ENCODE results near the gene C9orf40.
A peak's percentile ranks its signal among the peaks of the same experiment; 100 is the strongest.

The C9orf40 gene, protein sequence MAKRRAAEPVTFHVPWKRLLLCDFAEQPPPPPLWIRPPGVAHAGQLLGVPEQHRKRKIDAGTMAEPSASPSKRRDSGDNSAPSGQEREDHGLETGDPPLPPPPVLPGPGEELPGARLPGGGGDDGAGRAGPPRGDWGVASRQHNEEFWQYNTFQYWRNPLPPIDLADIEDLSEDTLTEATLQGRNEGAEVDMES

DNA sequence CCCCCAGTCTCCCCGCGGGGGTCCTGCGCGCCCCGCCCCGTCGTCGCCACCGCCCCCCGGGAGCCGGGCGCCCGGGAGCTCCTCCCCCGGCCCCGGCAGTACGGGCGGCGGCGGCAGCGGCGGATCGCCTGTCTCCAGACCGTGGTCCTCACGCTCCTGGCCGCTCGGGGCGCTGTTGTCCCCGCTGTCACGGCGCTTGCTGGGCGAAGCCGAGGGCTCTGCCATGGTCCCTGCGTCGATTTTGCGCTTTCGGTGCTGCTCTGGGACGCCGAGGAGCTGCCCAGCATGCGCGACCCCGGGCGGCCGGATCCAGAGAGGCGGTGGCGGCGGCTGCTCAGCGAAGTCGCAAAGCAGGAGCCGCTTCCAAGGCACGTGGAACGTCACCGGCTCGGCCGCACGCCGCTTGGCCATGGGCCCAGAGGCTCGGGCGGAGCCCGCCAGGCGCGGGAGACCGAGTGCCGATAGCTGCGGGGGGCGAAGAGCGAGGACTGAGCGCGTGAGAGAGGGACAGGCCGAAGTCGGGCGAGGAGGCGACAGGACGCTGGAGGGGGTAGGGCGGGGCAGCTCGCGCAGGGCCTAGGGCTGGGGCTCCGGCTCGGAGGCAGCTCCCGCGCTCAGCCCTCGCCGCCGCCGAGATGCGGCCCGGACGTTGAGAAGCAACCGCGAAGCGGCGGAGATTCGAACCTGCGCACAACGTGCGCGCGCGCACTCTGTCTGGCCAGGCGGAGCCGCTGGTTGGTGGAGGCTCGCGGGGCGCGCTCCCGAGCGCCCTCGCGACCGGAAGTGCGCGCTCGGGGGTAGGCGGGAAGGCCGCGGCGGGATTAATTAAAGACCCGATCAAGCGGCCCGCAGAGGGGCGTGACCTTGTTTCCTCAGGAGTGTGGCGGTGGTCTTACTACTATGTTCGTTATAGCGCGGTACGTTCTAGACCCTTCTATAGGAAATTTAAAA lies at the start of gene C9orf40:
C9orf40 (minus strand) TSS at position 712 of the 951 bp plus-strand sequence; CDS start at position 411, 301 bp downstream.
- DNase-seq (ENCODE audit: extremely low spot score, insufficient read length, low read depth) (peak; percentile 77), FAIRE-seq (peak; percentile 86)

DNA sequence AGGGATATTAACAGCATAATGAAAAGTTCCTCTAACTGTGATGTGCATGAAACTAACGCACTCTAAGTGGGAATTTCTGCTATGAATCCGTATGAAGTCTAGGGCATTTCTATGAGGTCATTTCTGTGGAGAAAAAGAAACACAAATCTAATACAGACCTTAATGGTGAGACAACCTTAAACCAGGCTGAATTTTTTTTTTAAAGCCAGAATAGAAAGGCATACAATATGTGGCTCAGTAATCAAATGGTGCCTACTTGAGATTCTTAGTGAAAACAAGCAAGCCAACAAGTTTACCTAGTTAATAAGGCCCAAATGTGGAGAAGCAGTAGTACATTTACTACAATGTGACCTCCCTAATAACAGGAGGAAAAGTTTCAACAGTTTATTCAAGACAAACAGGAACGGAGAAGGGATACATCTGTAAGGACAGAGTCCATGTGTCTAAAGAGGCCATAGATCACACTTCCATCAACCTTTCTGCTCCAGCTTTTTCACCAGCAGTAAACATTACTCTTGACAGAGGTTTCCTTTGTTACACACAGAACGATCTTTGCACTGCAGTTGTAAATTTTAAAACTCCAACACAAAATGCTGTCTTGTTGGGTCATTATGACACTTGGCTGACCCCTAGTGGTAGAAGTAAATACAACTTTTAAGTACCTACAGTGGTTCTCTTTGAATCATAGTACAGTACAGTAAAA lies 49.2 kb upstream of the C9orf40 start:
- no peak for DNase-seq (ENCODE audit: extremely low spot score, insufficient read length, low read depth)
- FAIRE-seq = peak; percentile 83

DNA sequence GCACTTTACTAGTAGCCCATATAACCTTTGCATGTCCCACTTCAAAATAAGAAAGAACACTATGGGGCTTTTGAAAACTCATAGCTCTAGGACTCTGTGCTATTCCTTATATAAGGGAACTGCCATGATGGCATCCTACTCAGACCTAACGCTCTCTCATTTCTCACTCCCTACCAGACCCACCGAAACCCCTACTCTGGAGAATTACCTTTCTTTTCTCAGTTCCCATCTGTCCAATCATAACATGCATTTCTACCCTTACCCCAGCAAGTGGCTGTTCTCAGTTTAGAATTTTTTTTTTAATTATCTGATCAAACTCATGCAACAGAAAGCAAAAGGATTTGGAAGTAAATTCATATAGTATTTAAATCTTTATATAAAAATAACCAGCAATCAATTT lies 48.1 kb upstream of the C9orf40 start:
- peak; percentile 42 for FAIRE-seq
- DNase-seq (ENCODE audit: extremely low spot score, insufficient read length, low read depth) = no peak

DNA sequence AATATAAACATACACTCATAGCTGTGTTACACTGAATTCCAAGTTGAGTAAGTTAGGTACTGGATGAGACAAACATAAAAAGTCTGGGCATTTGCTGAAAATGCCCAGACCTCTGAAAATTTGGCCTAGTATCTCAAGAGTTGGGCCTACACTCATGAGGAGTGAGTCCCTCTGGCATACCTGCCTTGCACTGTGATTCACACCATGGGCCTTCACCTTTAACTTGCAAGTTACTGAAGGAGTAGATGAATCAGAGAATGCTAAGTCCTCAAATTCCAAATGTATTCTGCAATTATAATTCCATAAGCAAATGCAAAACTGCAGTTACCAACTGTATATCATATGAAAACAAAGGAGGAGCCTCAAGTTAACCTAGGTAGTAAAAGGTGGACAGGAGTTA lies 32.3 kb upstream of the C9orf40 start:
- FAIRE-seq (no peak), DNase-seq (ENCODE audit: extremely low spot score, insufficient read length, low read depth) (no peak)

DNA sequence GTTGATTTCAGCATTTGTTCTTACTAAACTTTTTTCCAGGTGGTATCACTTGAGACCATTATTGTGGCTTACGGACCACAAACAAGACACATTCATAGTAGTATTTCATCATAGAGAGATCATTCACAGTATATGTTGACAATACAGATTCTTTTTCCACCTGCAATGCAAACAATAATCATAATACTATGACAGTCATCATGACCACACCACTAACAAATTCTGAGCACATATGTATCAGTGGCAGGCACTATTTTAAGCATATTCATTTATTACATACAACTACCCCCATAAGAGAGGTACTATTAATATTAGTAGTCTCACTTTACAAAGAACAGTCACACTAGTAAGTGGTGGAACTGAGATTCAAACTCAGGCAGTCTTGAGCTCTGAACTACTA lies 31.0 kb upstream of the C9orf40 start:
- no peak for FAIRE-seq
- DNase-seq (ENCODE audit: extremely low spot score, insufficient read length, low read depth) = no peak

DNA sequence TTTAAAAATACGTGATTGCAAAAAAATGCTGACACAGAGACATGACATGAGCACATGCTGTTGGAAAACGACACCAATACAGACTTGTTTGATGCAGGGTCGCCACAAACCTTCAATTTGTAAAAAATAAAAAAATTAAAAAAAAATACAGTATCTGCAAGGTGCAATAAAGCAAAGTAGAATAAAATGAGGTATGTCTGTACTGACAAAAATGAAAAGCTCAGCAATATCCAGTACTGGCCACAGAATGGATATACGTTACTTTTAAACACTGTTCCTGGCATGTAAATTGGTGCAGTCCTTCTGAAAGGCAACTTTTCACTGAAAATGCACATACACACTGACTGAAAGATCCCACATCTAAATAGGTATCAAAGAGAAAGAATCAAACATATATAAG lies 27.1 kb upstream of the C9orf40 start:
- DNase-seq (ENCODE audit: extremely low spot score, insufficient read length, low read depth) (no peak), FAIRE-seq (no peak)

DNA sequence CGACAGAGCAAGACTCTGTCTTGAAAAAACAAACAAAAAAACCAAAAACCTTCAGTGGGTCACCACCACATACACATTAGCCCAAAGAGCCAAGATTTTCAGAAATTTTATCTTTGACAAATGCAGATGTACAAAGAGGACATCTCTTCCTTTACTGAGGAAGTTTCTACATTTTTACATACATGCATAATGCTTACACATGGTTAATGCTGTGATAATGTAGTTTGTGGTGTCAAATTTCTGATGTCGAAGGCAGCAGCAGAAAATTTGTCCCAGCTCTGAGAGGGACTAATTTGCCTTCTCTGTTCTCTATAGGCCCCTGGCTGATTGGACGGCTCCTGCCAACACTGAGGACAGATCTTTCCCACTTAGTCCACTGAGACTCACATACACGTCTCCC lies 24.6 kb upstream of the C9orf40 start:
- FAIRE-seq = no peak
- DNase-seq (ENCODE audit: extremely low spot score, insufficient read length, low read depth) = no peak

DNA sequence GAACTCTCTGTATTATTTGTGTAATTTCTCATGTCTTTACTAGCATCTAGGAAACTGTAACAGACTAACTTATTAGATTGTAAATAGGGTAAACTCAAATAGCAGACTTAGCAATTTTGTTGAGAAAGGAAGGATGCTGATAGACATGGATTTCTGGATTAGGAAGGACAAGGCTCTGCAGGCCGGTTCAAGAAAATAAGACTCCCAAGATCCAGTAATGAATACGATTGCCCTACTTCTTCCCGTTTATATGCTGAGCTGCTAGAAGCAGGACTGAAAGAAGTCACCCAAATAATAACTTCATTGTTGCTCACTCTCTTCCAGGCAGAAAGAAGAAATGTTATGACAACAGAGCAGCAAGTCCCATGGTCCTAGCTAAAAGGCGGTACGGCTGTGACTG lies 22.8 kb upstream of the C9orf40 start:
- FAIRE-seq = no peak
- no peak for DNase-seq (ENCODE audit: extremely low spot score, insufficient read length, low read depth)

DNA sequence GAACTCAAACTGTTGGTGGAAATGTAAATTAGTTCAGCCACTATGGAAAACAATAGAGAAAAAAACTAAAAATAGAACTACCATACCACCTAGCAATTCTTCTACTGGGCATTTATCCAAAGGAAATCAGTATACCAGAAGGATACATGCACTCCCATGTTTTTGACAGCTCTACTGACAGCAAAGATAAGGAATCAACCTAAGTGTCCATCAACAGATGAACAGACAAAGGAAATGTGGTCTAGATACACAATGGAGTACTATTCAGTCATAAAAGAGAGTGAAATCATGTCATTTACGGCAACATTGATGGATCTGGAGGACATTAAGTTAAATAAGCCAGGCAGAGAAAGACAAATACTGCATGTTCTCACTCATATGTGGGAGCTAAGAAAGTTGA lies 21.8 kb upstream of the C9orf40 start:
- FAIRE-seq (no peak), DNase-seq (ENCODE audit: extremely low spot score, insufficient read length, low read depth) (no peak)

DNA sequence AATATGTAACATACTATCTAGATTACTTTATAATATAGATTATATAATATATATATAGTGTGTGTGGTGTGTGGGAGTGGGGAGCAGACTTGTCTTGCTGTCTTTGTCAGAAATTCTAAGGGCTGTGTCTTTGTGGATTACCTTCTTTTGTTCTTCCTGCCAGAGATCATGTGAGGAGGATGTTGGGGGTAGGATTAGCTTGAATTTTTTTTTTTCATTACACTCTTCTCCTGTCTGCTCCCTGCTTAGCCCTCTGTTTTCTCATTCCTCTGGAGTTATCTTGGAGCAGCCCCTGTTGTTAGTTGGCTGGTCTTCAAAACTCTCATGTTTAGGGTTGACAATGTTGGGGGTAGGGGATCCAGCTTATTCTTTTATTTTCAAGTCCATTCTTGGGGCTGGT lies 21.0 kb upstream of the C9orf40 start:
- DNase-seq (ENCODE audit: extremely low spot score, insufficient read length, low read depth) = no peak
- FAIRE-seq = no peak

DNA sequence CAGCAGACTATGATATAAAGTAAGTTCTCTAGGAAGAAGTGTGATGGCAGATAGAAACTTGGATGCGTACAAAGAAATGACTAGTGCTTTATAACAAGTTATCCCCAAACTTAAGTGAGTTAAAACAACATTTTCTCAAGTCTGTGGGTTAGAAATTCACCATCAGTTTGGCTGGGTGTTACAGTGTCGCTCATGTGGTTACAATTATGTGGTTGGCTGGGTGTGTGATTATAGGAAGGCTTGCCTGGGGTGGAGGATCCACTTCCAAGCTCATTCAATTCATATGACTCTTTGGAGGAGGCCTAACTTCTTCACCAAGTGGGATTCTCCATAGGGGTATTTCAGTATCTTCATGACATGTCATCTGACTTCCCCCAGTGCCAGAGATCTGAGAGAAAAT lies 10.3 kb upstream of the C9orf40 start:
- no peak for DNase-seq (ENCODE audit: extremely low spot score, insufficient read length, low read depth)
- no peak for FAIRE-seq

DNA sequence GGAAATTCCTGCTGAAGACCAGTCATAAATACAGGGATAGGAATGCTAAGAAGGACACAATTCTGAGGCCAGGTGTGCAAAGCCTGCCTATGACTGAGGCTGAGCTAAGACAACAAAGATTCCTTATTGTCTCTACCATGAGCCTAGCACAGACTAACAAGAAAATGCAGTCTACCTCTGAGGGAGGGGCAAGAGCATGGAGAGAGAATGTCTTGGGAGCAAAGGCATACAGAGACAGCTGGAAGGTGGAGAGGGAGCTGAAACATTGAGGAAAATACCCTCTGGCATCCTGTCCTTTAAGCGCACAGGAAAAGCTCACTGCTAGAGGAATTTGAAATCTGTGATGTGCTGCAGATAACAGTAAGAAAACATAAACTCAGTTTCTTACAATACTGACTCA lies 8.8 kb upstream of the C9orf40 start:
- DNase-seq (ENCODE audit: extremely low spot score, insufficient read length, low read depth) = no peak
- no peak for FAIRE-seq

DNA sequence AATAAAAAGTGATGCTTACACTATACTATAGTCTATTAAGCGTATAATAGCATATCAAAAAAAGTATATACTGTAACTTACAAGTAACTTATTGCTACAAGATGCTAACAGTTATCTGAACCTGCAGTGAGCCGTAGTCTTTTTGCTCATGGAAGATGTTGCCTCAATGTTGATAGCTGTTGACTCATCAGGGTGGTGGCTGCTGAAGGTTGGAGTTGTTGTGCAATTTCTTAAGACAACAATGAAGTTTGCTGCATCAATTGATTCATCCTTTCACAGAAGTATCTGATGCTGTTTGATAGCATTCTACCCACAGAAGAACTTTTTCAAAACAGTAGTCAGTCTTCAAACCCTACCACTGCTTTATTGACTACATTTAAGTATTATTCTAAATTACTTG lies 7.8 kb upstream of the C9orf40 start:
- no peak for FAIRE-seq
- DNase-seq (ENCODE audit: extremely low spot score, insufficient read length, low read depth) = no peak

DNA sequence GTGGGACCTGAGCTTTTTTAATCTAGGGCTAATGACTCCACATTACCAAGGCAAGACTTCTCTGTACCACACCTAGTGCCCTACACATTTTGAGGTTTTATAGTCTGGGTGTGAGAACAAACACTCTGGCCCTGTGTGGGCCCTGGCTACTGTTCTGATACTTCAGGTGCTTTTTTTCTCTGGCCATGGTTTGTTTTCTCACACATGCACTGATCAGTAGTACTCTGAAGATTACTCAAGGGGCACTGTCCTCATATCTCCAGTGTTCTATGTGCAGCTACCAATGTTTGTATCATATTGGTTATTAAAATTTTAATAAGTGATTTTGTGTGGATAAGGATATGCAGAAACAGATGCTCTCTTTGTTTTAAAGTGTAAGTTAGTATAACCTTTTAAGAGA lies 5.9 kb upstream of the C9orf40 start:
- no peak for DNase-seq (ENCODE audit: extremely low spot score, insufficient read length, low read depth)
- no peak for FAIRE-seq

DNA sequence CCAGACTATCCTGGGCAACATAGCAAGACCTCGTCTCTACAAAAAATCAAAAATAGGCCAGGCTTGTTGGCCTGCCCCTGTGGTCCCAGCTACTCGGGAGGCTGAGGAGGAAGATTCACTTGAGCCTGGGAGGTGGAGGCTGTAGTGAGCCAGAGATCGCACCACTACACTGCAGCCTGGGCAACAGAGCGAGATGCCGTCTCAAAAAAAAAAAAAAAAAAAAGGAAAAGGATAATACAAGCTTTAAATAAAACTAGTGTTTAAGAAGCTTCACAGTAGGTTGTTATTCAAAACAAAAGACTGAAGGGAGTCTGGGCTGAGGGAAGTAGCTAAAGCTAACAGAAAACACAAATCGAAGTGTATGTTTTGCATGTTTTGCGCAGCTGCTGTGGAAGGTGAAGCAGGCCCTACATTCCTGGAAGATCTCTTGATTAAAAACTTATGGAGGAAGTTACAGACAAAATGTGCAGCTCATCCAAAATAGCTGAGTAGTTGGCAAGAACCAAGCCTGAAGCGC lies 581 bp upstream of the C9orf40 start:
- FAIRE-seq (peak; percentile 53), DNase-seq (ENCODE audit: extremely low spot score, insufficient read length, low read depth) (no peak)

DNA sequence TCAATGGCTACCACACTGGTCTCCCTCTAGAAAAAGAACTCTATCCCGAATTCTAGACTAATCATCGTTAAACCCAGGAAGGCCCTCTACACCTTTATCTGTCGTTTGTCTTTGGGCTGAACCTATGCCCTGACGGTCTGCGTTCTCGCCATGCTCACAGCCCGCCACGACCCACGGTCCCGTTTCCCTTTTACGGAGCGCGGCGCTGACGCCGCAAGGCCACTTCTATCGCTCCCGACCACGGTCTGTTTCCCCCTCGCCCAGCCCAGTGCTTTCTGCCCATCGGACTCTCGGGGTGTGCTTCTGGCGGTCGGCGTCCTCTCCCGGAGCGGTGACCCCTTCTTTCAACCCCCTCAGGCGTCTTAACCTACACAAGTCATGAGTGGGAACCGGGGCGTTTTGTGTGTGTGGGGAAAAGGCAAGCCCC lies 974 bp downstream of the C9orf40 start:
- FAIRE-seq = peak; percentile 83
- DNase-seq (ENCODE audit: extremely low spot score, insufficient read length, low read depth) = no peak

DNA sequence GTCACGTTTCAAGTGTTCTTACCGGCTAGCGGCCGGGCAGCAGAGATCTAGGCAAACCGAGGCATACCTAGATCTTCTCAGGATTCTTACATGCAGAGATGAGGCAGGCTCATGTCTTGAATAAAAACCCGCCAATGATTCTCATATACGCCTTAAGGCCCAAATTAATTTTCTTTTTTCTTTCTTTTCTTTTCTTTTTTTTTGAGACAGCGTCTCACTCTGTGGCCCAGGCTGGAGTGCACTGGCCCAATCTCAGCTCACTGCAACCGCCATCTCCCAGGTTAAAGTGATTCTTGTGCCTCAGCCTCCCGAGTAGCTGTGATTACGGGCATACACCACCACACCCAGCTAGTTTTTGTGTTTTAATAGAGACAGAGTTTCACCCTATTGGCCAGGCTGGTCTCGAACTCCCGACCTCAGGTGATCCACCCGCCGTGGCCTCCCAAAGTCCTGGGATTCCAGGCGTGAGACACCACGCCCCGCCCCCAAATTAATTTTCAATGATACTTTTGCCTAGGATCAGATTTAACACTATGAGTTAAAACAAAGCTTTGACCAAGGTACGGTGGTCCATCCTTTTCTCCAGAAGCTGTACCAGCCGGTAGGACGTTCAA lies 1.5 kb downstream of the C9orf40 start:
- no peak for DNase-seq (ENCODE audit: extremely low spot score, insufficient read length, low read depth)
- no peak for FAIRE-seq

DNA sequence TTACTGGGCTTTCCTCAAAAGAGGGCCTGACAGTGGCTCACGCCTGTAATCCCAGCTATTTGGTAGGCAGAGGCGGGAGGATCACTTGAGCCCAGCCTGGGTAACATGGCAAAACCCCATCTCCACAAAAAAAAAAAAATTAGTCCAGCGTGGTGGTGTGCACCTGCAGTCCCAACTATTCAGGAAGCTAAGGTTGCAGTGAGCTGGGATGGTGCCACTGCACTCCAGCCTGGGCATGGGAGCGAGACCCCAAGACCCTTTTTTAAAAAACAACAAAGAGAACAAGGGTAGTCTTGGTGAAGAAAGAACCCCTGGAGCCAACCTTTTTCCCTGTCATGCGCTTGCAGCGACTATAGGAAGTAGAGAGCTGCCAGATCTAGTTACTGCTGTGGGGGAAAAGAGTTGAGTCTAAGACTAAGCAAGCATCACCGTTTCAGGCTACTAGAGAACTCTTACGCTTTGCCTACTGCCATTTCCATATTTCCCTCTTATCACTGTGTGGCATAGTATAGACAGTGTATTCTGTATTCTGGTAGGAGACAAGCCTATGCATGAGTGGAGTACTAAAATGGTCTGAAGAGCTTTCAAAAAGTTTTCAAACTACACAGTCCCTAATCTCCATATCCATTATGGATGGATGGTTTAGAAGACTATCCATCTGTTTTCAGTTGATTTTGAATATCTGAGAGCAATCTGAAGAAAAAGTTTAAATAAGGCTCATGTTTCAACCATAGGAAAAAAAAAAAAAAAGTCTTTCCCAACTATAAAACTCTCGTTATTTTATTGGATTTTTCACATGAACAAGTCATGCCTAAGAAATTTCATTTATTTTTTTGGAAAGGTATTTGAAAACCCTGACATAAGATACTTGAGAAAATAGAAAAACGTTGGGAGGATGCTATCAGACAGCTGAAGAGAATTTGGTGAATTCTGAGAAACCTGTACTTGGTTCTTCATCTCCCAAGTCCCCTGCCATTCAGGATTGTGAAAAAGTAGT lies 2.6 kb downstream of the C9orf40 start:
- FAIRE-seq (no peak), DNase-seq (ENCODE audit: extremely low spot score, insufficient read length, low read depth) (no peak)

DNA sequence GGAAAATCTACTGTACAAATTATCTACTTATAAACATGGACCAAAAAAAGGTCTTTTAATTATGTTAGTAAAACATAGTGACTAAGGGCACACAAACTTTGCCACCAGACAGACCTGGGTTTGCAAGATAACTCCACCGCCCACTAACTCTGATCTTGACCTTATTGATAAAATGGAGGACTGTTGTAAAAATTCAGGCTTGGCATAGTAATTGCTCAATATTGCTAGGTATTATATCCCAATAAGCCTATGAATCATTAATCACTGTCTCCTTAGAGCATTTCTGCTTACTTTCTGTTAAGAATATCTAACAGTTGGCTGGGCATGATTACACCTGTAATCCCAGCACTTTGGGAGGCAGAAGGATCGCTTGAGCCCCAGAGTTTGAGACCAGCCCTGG lies 3.8 kb downstream of the C9orf40 start:
- FAIRE-seq (peak; percentile 55), DNase-seq (ENCODE audit: extremely low spot score, insufficient read length, low read depth) (no peak)
